ENCODE measurements around the gene SLC30A2.

DNA sequence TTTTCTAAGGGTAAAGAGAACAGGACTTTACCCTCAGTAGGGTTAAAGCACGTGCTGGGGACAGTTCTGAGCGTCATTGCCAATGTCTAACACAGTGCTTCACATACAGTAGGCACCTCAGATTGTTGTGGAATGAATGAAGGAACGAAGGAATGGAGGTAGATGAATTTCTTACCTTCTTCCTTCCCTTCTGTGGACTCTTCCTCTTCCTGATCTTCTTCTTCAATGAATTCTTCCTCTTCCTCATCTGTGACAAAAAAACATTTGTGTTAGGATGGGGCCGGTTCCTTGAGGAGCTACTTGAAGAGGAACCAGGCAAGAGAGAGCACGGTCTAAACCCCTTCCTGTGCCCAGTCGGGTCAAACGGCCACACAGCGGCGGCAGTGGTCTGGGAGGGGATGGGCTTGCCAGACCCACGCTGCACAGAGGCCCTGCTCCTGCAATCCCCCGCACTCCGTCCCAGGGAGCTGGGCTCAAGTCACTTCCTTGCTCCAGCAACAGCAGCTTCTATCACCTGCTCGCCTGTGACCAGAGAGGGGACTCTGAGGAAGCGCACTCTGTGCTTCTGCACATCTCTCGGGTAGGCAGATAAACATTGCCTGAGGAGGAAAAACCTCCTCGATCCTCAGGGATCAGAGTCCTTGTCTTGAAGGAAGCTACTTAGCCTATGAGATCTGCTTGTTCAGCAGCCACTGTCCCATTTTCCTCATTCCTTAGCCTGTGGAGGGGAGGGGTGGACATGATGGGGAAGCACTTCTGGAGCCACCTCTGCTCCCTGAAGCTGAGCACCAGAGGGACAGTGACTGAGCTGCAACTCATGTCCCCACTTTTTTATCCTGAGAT is 8.0 kb upstream of the SLC30A2 start:
- TF ChIP-seq CTCF (IDR thresholded peaks at IDR 0.05; ENCODE audit: poor library complexity) = no peak
- no peak for TF ChIP-seq EZH2phosphoT487 (IDR thresholded peaks at IDR 0.05; ENCODE audit: low read depth, severe bottlenecking, unreplicated experiment)
- TF ChIP-seq EZH2 (IDR thresholded peaks at IDR 0.05; ENCODE audit: borderline replicate concordance) = no peak
